Stomach (tissue), 9 donors: ENCODE data around the gene MAP3K6. TPM values are rescaled to one million over a fixed set of nuclear protein-coding genes. Genes with fewer than 3 reads are reported as not detected.

Experiments used
- DNase-seq, 2 donors: peaks; one replicate each; pipeline versions ENCODE4 v3.0.0 to v3.0.0-alpha.2; 2013 to 2019
- H3K27ac ChIP-seq, 5 donors: fragments of 200-600 bp in 4 of 5; sonication (generic) in 4 of 5; one replicate each; pipeline ENCODE4 v1.5.1; 2013 to 2019; ENCODE audit warnings: mild to moderate bottlenecking in 1 of 5, moderate library complexity in 1 of 5
- H3K27me3 ChIP-seq, 3 donors: fragments of 200-600 bp; sonication (generic); one replicate each; pipeline ENCODE4 v1.5.1; 2017 to 2019; ENCODE audit warnings: mixed run types in 1 of 3
- H3K36me3 ChIP-seq, 4 donors: fragments of 200-600 bp; sonication (generic); 1 replicate in 3 of 4; 2 replicates in 1 of 4; pipeline ENCODE4 v1.5.1; 2016 to 2019
- H3K4me1 ChIP-seq, 4 donors: fragments of 200-600 bp; sonication (generic); one replicate each; pipeline ENCODE4 v1.5.1; 2016 to 2019
- H3K4me3 ChIP-seq, 4 donors: fragments of 200-600 bp; sonication (generic) in 3 of 4; one replicate each; pipeline ENCODE4 v1.5.1; 2016 to 2019; ENCODE audit warnings: mild to moderate bottlenecking in 1 of 4
- H3K9me3 ChIP-seq, 4 donors: fragments of 200-600 bp; sonication (generic); one replicate each; pipeline ENCODE4 v1.5.1; 2016 to 2019
- CTCF ChIP-seq, 7 experiments: fragments of 450-650 bp in 4 of 7; fragments of 200-600 bp in 3 of 7; sonication (generic) in 3 of 7; IDR thresholded peaks; one replicate each; pipeline ENCODE4 v1.5.1; 2016 to 2019; ENCODE audit warnings: antibody characterized with exemption in 7 of 7, control low read depth in 2 of 7, mild to moderate bottlenecking in 1 of 7
- EP300 ChIP-seq: sonication (generic); formaldehyde crosslinking; IDR thresholded peaks from one replicate; pipeline ENCODE4 v1.6.1; 2017; ENCODE audit warnings: antibody characterized with exemption
- POLR2A ChIP-seq, 4 donors: fragments of 450-650 bp; IDR thresholded peaks; one replicate each; pipeline ENCODE4 v1.6.1; 2016; ENCODE audit warnings: antibody characterized with exemption in 4 of 4, control low read depth in 2 of 4, mild to moderate bottlenecking in 1 of 4, moderate library complexity in 1 of 4
- POLR2AphosphoS5 ChIP-seq, 3 donors: sonication (generic); formaldehyde crosslinking; IDR thresholded peaks; one replicate each; pipeline ENCODE4 v1.6.1; 2016; ENCODE audit warnings: antibody characterized with exemption in 3 of 3
- WGBS, 5 donors: extraction: QIAGEN DNeasy Blood & Tissue Kit in 3 of 5; methylation state at CpG; one replicate each; pipeline versions ENCODE4 v1.1.5 to v1.1.7; 2013 to 2018; 5-methylcytosine and 5-hydroxymethylcytosine counted together
- intact Hi-C: fragments of 100-400 bp; cut with DNase I; formaldehyde crosslinking; loops from one replicate; pipeline ENCODE4 v1.15.1; 2023; ENCODE audit warnings: low total_unique reads
- polyA plus RNA-seq, 3 donors: library from polyadenylated mRNA; stranded (reverse); fragments of 200-250 nt; gene quantifications; one replicate each; pipeline ENCODE4 v1.2.3, GENCODE V29; 2013
- total RNA-seq, 5 donors: library from RNA; depleted of rRNA; stranded (reverse); fragments of >200 nt; gene quantifications; one replicate each; pipeline versions ENCODE4 v1.1.0 to v1.2.3, GENCODE V29; 2014 to 2016
- donor health status: healthy with polysubstance abuse.
- donor health status: Bipolar disorder and iron deficiency.
- donor health status: healthy.

The MAP3K6 gene
- total and polyA plus RNA-seq, 8 donors: 11.6 to 110 (median 36.2) TPM

- Histone ChIP-seq H3K9me3 (no peaks in the 10 kb centered on the region), H3K27me3 (peaks cover 0 to 6% (median 3%) of the 10 kb centered on the region in 3 donors), H3K4me1 (peaks cover 10 to 20% (median 14%) of the 10 kb centered on the region in 4 donors), H3K4me3 (no peak overlapping the region), H3K36me3 (no peaks in the 10 kb centered on the region), H3K27ac (no peak overlapping the region)
- intact Hi-C loops: no loop called here
- 33 to 43% (median 37%) methylated on average over 4 of the region's 4 CpGs for WGBS, 5 donors
- TF ChIP-seq POLR2A (IDR thresholded peaks at IDR 0.05) (no peak), POLR2AphosphoS5 (IDR thresholded peaks at IDR 0.05) (no peak), CTCF (IDR thresholded peaks at IDR 0.05) (no peak), EP300 (no peak)
- no peak for DNase-seq
These were observed 48.6 kb downstream of the MAP3K6 start for GRCh38 chr1:27318136-27318535.

- Histone ChIP-seq H3K4me1 (peaks cover 6 to 14% (median 8%) of the 10 kb centered on the region in 4 donors), H3K9me3 (no peaks in the 10 kb centered on the region), H3K27me3 (peaks cover 0 to 6% (median 3%) of the 10 kb centered on the region in 3 donors), H3K4me3 (no peak overlapping the region), H3K27ac (no peak overlapping the region), H3K36me3 (no peaks in the 10 kb centered on the region)
- no peak for TF ChIP-seq POLR2AphosphoS5 (IDR thresholded peaks at IDR 0.05)
- no peak for TF ChIP-seq CTCF (IDR thresholded peaks at IDR 0.05)
- no peak for TF ChIP-seq POLR2A (IDR thresholded peaks at IDR 0.05)
- TF ChIP-seq EP300: no peak
- WGBS, 5 donors: 57 to 82% (median 66%) methylated on average over 5 of the region's 5 CpGs
- DNase-seq: no peak
- intact Hi-C loops: no loop called here
These were observed 49.9 kb downstream of the MAP3K6 start for GRCh38 chr1:27316860-27317259.

- peaks cover 0 to 6% (median 3%) of the 10 kb centered on the region in 3 donors for H3K27me3 ChIP-seq
- no peak for TF ChIP-seq POLR2A (IDR thresholded peaks at IDR 0.05)
- WGBS, 5 donors: 66 to 77% (median 70%) methylated on average over 2 of the region's 2 CpGs
- H3K4me3 ChIP-seq: no peak overlapping the region
- H3K27ac ChIP-seq: no peak overlapping the region
- no peak for DNase-seq
- intact Hi-C loops: no loop called here
- H3K9me3 ChIP-seq: no peaks in the 10 kb centered on the region
- H3K36me3 ChIP-seq: peaks cover 0 to 12% (median 9%) of the 10 kb centered on the region in 4 donors
- H3K4me1 ChIP-seq: no peaks in the 10 kb centered on the region
These were observed 52.0 kb downstream of the MAP3K6 start for GRCh38 chr1:27314737-27315136.

GRCh38 chr1:27314169-27314568 lies 52.6 kb downstream of the MAP3K6 start:
- TF ChIP-seq CTCF (IDR thresholded peaks at IDR 0.05) (no peak), POLR2A (IDR thresholded peaks at IDR 0.05) (no peak), POLR2AphosphoS5 (IDR thresholded peaks at IDR 0.05) (no peak), EP300 (no peak)
- Histone ChIP-seq H3K36me3 (peaks cover 0 to 12% (median 9%) of the 10 kb centered on the region in 4 donors), H3K4me3 (no peak overlapping the region), H3K4me1 (no peaks in the 10 kb centered on the region), H3K27me3 (peaks cover 0 to 6% (median 0%) of the 10 kb centered on the region in 3 donors), H3K9me3 (no peaks in the 10 kb centered on the region), H3K27ac (no peak overlapping the region)
- 74 to 82% (median 80%) methylated on average over 3 of the region's 3 CpGs for WGBS, 5 donors
- no peak for DNase-seq
- intact Hi-C loops: no loop called here

GRCh38 chr1:27307874-27308598 lies 58.7 kb downstream of the MAP3K6 start:
- Histone ChIP-seq H3K4me3 (no peak overlapping the region), H3K9me3 (no peaks in the 10 kb centered on the region), H3K27ac (no peak overlapping the region), H3K36me3 (peaks cover 20 to 62% (median 58%) of the 10 kb centered on the region in 4 donors), H3K4me1 (no peaks in the 10 kb centered on the region), H3K27me3 (no peaks in the 10 kb centered on the region)
- no peak for DNase-seq
- no peak for TF ChIP-seq POLR2AphosphoS5 (IDR thresholded peaks at IDR 0.05)
- intact Hi-C loops: loop anchor here (10.0 kb wide), 1 partner anchor 297 kb away; the partner anchor contains the start of gene AHDC1
- WGBS, 5 donors: 81 to 92% (median 87%) methylated on average over 5 to 6 of the region's 6 CpGs
